ENCODE results near the gene CSF1R. TPM values are rescaled to one million over a fixed set of nuclear protein-coding genes. Genes with fewer than 3 reads are reported as not detected.

CSF1R gene
- total RNA-seq, 4 donors from 2014 or later: 7.5 to 17.0 (median 9.8) TPM

GRCh38 chr5:150057511-150057910 is 28.8 kb downstream of the CSF1R start:
- in situ Hi-C loops (cut with MboI; ENCODE audit: low sequenced_read_pairs in 4 of 4) (no loop called here), intact Hi-C loops (cut with DNase I; ENCODE audit: low total_unique reads) (no loop called here)
- H3K4me1 ChIP-seq: no peaks in the 10 kb centered on the region
- H3K36me3 ChIP-seq: peaks cover 0 to 33% of the 10 kb centered on the region in 2 donors
- ATAC-seq (no peak), DNase-seq (no peak)
- no peaks in the 10 kb centered on the region for H3K9me3 ChIP-seq
- no peaks in the 10 kb centered on the region for H3K27me3 ChIP-seq
- H3K4me3 ChIP-seq: no peak overlapping the region
- TF ChIP-seq CTCF (IDR thresholded peaks at IDR 0.05 in 4 of 5, conservative IDR thresholded peaks at IDR 0.05 in 1 of 5) (no peak), POLR2A (IDR thresholded peaks at IDR 0.05) (no peak)
- no peak overlapping the region for H3K27ac ChIP-seq

GRCh38 chr5:150057052-150057451 is 29.3 kb downstream of the CSF1R start:
- intact Hi-C loops (cut with DNase I; ENCODE audit: low total_unique reads) (no loop called here), in situ Hi-C loops (cut with MboI; ENCODE audit: low sequenced_read_pairs in 4 of 4) (no loop called here)
- no peaks in the 10 kb centered on the region for H3K4me1 ChIP-seq
- no peaks in the 10 kb centered on the region for H3K27me3 ChIP-seq
- H3K27ac ChIP-seq: no peak overlapping the region
- ATAC-seq (no peak), DNase-seq (no peak)
- TF ChIP-seq CTCF (IDR thresholded peaks at IDR 0.05 in 4 of 5, conservative IDR thresholded peaks at IDR 0.05 in 1 of 5) (no peak), POLR2A (IDR thresholded peaks at IDR 0.05) (no peak)
- H3K4me3 ChIP-seq: no peak overlapping the region
- H3K9me3 ChIP-seq: no peaks in the 10 kb centered on the region
- H3K36me3 ChIP-seq: peaks cover 0 to 38% of the 10 kb centered on the region in 2 donors

- Histone ChIP-seq H3K36me3 (peaks cover 0 to 48% of the 10 kb centered on the region in 2 donors), H3K4me3 (no peak overlapping the region), H3K27ac (no peak overlapping the region), H3K9me3 (no peaks in the 10 kb centered on the region), H3K4me1 (no peaks in the 10 kb centered on the region), H3K27me3 (no peaks in the 10 kb centered on the region)
- in situ Hi-C loops (cut with MboI; ENCODE audit: low sequenced_read_pairs in 4 of 4) (no loop called here), intact Hi-C loops (cut with DNase I; ENCODE audit: low total_unique reads) (no loop called here)
- TF ChIP-seq POLR2A (IDR thresholded peaks at IDR 0.05): no peak
- TF ChIP-seq CTCF (IDR thresholded peaks at IDR 0.05 in 4 of 5, conservative IDR thresholded peaks at IDR 0.05 in 1 of 5): no peak
- DNase-seq (no peak), ATAC-seq (no peak)
Observed at GRCh38 chr5:150056075-150056443, 30.3 kb downstream of the CSF1R start.

- Histone ChIP-seq H3K27ac (no peak overlapping the region), H3K4me3 (no peak overlapping the region), H3K9me3 (no peaks in the 10 kb centered on the region), H3K27me3 (no peaks in the 10 kb centered on the region), H3K4me1 (no peaks in the 10 kb centered on the region), H3K36me3 (peaks cover 0 to 53% of the 10 kb centered on the region in 2 donors)
- in situ Hi-C loops (cut with MboI; ENCODE audit: low sequenced_read_pairs in 4 of 4): no loop called here
- intact Hi-C loops (cut with DNase I; ENCODE audit: low total_unique reads): no loop called here
- ATAC-seq (no peak), DNase-seq (no peak)
- TF ChIP-seq POLR2A (IDR thresholded peaks at IDR 0.05) (no peak), CTCF (IDR thresholded peaks at IDR 0.05 in 4 of 5, conservative IDR thresholded peaks at IDR 0.05 in 1 of 5) (no peak)
Observed at GRCh38 chr5:150055326-150056074, 30.9 kb downstream of the CSF1R start.

- H3K4me3 ChIP-seq: no peak overlapping the region
- peaks cover 0 to 63% of the 10 kb centered on the region in 2 donors for H3K36me3 ChIP-seq
- TF ChIP-seq CTCF (IDR thresholded peaks at IDR 0.05 in 4 of 5, conservative IDR thresholded peaks at IDR 0.05 in 1 of 5) (no peak), POLR2A (IDR thresholded peaks at IDR 0.05) (no peak)
- no peaks in the 10 kb centered on the region for H3K27me3 ChIP-seq
- in situ Hi-C loops (cut with MboI; ENCODE audit: low sequenced_read_pairs in 4 of 4): no loop called here
- H3K9me3 ChIP-seq: no peaks in the 10 kb centered on the region
- H3K4me1 ChIP-seq: no peaks in the 10 kb centered on the region
- ATAC-seq (no peak), DNase-seq (no peak)
- intact Hi-C loops (cut with DNase I; ENCODE audit: low total_unique reads): no loop called here
- H3K27ac ChIP-seq: no peak overlapping the region
Observed at GRCh38 chr5:150054569-150054968, 31.8 kb downstream of the CSF1R start.
